Upper lobe of right lung (tissue), 1 donor: ENCODE measurements around the gene HDAC9. TPM values are rescaled to one million over a fixed set of nuclear protein-coding genes. Genes with fewer than 3 reads are reported as not detected.

Experiments used
- ATAC-seq: fragments of 200-7000 bp; cut with Tn5 transposase; one replicate; pipeline ENCODE4 v1.9.1; 2020; ENCODE audit warnings: mild to moderate bottlenecking, moderate library complexity
- DNase-seq: peaks from one replicate; pipeline ENCODE4 v3.0.0-alpha.2; 2020
- H3K27ac ChIP-seq: fragments of 200-600 bp; one replicate; pipeline ENCODE4 v1.8.0; 2022
- H3K27me3 ChIP-seq: fragments of 200-600 bp; one replicate; pipeline ENCODE4 v1.8.0; 2022; ENCODE audit warnings: mild to moderate bottlenecking
- H3K36me3 ChIP-seq: fragments of 200-600 bp; one replicate; pipeline ENCODE4 v1.8.0; 2022
- H3K4me1 ChIP-seq: fragments of 200-600 bp; one replicate; pipeline ENCODE4 v1.8.0; 2022
- H3K4me3 ChIP-seq: fragments of 200-600 bp; one replicate; pipeline ENCODE4 v1.8.0; 2022; ENCODE audit warnings: mild to moderate bottlenecking
- H3K9me3 ChIP-seq: fragments of 200-600 bp; one replicate; pipeline ENCODE4 v1.8.0; 2022
- CTCF ChIP-seq: fragments of 200-600 bp; IDR thresholded peaks from one replicate; pipeline ENCODE4 v1.8.0; 2022; ENCODE audit warnings: antibody characterized with exemption
- intact Hi-C: fragments of 100-400 bp; cut with DNase I; formaldehyde crosslinking; loops from one replicate; pipeline ENCODE4 v1.11.0; 2022
- total RNA-seq: library from RNA; stranded (reverse); fragmentation: NEBNext Ultra II Directional; extraction: Animal tissue kit (Norgen Biotek cat#: 25700); gene quantifications from one replicate; pipeline ENCODE4 v1.2.1, GENCODE V29; 2021
- donor health status: DM: no; HTN: yes; CAD: no; lungs with severe emphysema.

Gene HDAC9
- total RNA-seq, 1 donor from 2014 or later, result 52.4 TPM

- Histone ChIP-seq H3K27me3 (no peaks in the 10 kb centered on the region), H3K9me3 (no peaks in the 10 kb centered on the region), H3K27ac (no peak overlapping the region), H3K36me3 (no peaks in the 10 kb centered on the region), H3K4me3 (no peak overlapping the region), H3K4me1 (no peaks in the 10 kb centered on the region)
- intact Hi-C loops, result no loop called here
- no peak for TF ChIP-seq CTCF
- ATAC-seq (no peak), DNase-seq (no peak)
These were observed 56.9 kb downstream of the HDAC9 start for GRCh38 chr7:18552316-18552916.

DNA sequence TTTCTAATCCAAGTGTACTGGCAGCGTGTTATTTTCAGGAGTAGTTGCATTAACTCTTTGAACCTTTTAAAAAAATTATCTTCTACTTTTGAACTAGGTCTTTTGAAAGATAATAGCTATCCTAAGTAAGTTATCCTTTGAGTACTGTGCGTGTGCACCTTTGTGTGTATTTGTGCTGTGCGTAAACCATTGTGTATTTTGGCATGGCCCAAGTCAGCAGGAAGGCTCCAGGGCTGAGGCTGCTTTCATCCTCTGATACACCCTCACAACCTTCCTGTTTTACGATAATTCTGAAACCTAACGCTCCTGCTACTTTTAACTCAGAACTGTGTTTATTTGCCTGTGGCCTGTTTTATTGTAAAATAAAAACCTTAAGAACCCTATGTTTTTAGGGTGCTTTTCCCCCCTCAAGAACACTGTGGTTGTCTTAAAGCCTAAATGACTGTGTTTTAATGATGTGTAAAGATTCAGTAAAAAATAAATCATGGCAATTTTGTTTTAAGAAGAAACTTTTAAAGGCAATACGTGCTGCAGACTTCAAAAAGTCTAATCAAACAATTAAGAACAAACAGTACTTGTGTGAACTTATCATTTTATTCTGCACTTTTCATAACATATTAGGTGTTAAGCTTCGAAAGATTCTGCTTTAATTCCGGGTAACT is 57.5 kb downstream of the HDAC9 start:
- Histone ChIP-seq H3K27me3 (no peaks in the 10 kb centered on the region), H3K36me3 (no peaks in the 10 kb centered on the region), H3K4me1 (no peaks in the 10 kb centered on the region), H3K9me3 (no peaks in the 10 kb centered on the region), H3K27ac (no peak overlapping the region), H3K4me3 (no peak overlapping the region)
- ATAC-seq (no peak), DNase-seq (no peak)
- TF ChIP-seq CTCF, result no peak
- intact Hi-C loops, result no loop called here

DNA sequence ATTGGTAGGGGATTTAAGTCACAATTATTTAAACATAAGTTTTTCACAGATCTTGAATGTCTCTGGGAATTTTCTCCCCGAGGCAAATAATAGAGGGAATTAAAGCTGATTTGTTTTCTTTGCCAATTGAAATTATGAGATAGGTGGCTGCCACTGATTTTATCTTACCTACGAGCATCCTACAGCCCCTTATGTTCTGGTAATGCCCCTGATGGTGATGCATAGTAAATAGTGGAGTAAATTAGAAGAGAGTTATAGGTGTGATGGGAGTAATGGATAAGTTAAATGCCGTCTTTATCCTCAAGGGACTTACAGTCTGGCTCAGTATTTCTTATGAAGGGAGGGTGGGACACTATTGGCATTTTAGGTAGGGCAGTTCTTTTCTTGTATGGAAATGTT is 58.1 kb downstream of the HDAC9 start:
- no peak for DNase-seq
- no peak for TF ChIP-seq CTCF
- Histone ChIP-seq H3K27me3 (no peaks in the 10 kb centered on the region), H3K36me3 (no peaks in the 10 kb centered on the region), H3K4me3 (no peak overlapping the region), H3K27ac (no peak overlapping the region), H3K4me1 (no peaks in the 10 kb centered on the region), H3K9me3 (no peaks in the 10 kb centered on the region)
- intact Hi-C loops, result no loop called here
- no peak for ATAC-seq

DNA sequence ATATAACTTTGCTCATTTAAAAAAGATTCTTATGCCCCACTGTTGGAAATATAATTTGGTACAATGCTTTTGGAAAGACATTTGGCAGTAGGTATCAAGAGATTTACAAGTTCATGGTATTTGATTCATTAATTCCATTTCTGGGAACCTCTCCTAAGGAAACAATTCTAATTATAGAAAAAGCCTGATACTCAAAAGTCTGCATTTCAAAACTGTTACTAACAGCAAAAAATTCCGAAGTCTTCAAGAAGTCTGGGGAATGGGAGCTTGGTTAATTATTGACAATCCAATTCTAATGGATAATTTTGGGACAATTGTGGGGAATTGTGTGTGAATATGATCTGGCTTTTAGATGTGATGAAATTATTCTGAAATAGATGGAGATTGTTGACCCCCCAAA is 59.6 kb downstream of the HDAC9 start:
- Histone ChIP-seq H3K27ac (no peak overlapping the region), H3K36me3 (no peaks in the 10 kb centered on the region), H3K27me3 (no peaks in the 10 kb centered on the region), H3K4me1 (no peaks in the 10 kb centered on the region), H3K9me3 (no peaks in the 10 kb centered on the region), H3K4me3 (no peak overlapping the region)
- intact Hi-C loops, result no loop called here
- no peak for TF ChIP-seq CTCF
- DNase-seq, result no peak
- ATAC-seq, result no peak

DNA sequence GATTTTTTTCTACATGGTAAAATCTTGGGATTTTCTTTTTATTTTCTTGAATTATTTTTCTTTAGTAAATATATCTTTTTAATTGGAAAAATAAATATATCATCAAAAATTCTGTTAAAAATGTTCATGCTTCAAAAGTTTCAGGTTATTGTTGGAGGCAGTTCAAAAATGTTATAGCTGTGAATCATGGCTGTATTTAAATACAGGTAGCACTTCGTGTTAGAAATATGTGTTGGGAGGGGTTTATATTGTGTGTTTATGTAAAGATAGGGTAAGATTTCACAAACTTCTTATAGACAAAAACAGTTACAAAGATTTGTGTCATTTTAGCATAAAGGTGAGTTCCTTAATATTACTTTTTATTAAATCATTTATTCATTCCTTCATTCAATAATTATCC is 60.4 kb downstream of the HDAC9 start:
- Histone ChIP-seq H3K27me3 (no peaks in the 10 kb centered on the region), H3K4me1 (no peaks in the 10 kb centered on the region), H3K9me3 (no peaks in the 10 kb centered on the region), H3K36me3 (no peaks in the 10 kb centered on the region), H3K27ac (no peak overlapping the region), H3K4me3 (no peak overlapping the region)
- intact Hi-C loops, result no loop called here
- DNase-seq (no peak), ATAC-seq (no peak)
- no peak for TF ChIP-seq CTCF
